Stimulated activated CD4-positive, alpha-beta T cell treated with anti-CD3 and anti-CD28 coated beads, Interleukin-15, amount 100 ng/mL, for 48 hours (primary cell): ENCODE measurements around the gene SDF4.

Source experiments
- DNase-seq, 2 donors: peaks; one replicate each; pipeline ENCODE4 v3.0.0-alpha.2; 2020; ENCODE audit warnings: low read depth in 2 of 2

SDF4 gene

DNA sequence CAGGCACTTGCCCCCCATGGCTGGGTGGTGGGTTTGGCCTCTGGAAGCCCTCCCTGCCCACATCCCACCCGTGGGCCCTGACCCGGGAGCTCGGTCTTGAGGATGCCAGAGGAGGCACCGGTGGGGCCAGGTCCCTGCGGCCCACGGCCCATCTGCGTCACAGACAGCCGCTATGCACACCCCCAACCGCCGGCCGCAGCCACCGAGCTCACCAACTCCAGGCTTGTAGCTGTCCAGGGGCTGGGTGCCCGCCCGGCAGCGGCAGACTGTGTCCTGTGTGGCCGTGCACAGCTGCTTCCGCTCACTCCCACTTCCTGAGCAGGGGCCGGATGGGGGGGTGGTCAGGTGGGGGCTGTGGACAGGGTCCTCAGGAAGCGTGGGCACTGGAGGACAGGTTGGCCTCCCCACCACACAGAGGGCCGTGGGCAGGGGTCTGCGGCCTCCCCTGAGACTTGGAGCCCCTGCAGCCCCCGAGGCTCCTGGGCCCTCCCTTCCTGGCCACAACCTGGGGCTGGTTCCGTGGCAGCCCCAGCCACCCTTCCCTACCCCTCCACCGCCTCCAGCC, 18.9 kb downstream of the SDF4 start:
- no peak for DNase-seq

- DNase-seq, result no peak
Measured at GRCh38 chr1:1211541-1212441, 20.0 kb downstream of the SDF4 start.

DNA sequence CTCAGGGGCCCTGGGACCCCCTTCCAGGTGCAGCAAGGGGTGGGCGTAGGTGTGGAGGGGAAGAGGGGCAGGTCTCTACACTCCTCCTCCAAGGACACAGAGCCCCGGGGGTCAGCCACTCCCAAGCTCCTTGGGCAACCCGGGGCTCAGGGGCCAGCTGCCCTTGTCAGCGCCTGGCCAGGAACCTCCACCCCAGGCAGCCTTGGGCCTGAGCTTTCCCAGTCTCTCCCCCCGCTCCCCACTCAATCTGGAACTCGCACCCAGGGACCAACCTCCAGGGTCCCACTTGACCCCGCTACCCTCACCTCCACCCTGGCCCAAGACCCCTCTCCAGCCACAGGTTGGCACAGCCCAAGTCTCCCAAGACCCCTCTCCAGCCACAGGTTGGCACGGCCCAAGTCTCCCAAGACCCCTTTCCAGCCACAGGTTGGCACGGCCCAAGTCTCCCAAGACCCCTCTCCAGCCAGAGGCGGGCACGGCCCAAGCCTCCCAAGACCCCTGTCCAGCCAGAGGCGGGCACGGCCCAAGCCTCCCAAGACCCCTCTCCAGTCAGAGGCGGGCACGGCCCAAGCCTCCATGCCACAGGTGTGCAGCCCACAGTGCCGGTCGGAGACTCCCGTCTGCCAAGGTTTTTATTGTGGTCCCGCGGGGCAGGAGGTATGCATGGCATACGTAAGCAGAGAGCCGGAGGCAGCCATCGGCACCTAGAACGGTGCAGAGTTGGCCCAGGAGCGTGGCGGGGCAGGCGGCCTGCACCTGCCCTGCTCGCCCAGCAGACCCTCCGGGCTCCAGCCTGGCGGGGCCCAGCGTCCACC, 20.9 kb downstream of the SDF4 start:
- no peak for DNase-seq

DNA sequence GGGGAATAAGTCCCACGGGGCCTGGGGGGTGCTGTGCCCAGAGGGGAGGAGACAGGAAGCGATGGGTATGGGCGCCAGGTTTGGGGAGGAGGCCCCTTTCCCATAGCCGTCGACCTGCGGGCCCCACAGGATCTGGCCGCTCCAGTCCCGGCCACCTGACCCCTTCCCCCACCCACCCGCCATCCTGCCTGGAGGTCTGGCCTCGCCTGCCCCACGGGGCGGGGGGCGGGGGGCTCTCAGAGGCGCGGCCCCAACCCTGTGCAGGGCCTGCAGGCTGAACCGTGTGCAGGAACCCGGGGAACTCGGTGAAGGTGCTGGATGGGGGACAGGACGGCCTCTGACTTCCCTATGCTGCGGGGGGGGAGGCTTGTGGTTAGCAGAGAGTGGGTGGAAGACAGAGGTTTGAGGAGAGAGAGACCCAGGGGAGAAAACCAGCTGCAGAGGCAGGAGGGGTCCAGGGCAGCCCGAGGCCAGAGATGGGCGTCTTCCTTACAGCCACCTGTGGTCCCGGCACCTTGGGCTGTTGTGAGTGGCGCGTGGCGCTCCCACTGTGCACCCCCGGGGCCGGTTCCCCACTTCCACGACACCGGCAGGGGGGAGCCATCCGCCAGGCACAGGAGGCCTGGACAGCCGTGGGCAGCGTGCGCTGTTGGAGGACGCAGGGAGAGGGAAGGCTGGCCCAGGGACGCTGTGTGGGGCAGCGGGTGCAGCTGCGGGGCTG, 22.9 kb downstream of the SDF4 start:
- peak in 1 of 2 donors; percentile 65 for DNase-seq

DNA sequence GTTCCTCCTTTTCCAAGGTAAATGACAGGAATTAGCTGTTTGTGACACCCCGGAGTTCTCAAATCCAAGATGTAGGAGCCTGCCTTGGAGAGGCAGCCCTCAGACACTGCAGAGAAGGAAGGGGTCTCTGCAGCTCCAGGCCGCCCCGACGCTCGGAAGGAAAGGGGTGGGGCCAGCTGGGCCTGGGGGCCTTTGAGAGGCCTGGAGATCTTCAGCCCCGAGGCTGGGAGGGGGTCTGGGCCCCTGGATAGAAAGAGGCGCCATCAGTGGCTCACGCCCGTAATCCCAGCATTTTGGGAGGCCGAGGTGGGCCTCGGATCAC, 24.3 kb downstream of the SDF4 start:
- no peak for DNase-seq

- DNase-seq, result no peak
Measured at GRCh38 chr1:1206966-1207531, 24.8 kb downstream of the SDF4 start.

GRCh38 chr1:1206376-1206965, 25.3 kb downstream of the SDF4 start, which contains the start of gene TNFRSF18:
Gene TNFRSF18, minus strand, starts transcription at chr1:1206592. Its CDS starts 21 bp downstream, at chr1:1206571.
- peak in 1 of 2 donors; percentile 48 for DNase-seq

DNA sequence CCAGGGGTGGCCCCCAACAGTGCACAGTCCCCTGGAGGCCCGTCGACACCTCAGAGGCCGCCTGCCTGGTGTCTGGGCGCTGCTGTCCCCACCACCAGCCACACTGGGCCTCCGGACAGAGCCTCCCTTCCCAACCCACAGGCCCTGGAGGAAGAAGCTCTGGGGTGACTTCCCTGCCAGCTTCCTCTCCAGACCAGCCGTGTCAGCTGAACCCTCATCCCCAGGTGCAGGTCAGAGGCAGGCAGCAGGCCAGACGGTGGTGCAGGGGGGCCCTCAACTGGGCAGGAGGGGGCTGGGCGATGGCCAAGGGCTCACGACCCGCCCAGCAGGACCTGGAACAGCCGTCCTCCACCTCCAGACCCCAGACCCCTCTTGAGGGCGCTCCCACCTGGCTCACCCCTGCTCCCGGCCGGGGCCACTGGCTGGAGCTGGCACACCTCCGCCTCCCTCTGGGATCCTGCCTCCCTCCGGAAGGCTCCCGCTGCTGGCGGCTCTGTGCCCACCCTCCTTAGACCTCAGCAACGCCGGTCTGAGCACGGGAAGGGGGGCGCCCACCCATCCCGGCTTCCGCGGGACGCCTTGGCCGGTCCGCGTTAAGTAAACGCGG, 25.9 kb downstream of the SDF4 start:
- no peak for DNase-seq

DNA sequence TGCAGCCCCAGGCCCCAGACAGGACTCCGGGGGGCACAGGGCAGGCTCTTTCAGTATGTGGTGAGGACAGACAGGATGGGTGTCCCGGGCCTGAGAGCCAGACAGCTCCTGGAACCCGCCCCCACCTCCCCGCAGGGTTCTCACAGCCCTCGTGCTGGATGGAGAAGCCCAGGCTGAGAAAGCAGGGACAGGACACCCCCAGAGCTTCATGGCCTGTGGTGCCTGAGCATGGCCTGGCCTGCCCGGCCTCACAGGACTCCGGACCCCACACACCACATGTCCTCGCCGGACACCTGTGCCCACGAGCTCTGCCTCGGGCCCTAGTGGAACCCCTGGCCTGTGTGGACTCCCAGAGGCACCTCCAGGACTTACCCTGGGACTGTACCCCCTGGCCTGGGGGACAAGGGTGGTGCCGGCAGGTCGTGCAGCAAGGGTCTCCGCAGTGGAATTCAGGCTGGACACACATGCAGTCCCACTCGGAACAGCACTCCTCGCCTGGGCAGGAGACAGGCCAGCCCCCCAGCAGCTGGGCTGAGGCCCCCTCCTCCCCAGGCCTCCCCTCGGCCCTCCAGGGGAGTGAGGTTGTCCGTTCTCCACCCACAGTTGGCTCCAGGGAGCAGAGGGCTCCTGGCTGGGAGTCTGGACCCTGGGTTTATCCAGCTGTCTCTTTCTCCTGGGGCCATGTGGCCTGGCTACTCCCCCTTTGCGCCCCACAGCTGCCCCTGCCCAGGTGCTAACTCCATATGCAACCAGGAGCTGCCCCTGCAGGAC, 26.6 kb downstream of the SDF4 start:
- DNase-seq, result no peak

DNA sequence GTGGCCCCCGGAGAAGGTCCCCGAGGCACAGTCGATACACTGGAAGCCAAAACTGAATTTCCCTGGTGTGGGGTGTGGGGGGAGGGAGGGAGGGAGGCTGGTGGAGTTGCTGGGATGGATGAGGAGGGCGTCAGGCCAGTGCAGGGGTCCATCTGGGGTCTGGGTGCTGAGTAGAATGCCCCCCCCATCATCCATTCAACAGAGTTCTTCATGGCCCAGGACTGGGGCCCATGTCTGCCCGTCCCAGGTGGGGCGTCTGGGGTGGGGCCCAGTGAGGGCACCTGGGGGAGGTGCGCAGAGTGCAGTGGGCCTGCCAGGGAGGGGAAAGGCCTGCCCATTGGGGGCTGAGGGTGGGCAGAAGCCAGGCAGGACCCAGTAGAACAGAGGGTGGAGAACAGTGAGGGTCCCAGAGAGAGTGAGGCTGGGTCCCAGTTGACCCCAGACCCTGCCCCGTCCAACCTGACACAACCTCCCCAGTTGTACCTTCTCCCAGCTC, 27.3 kb downstream of the SDF4 start:
- DNase-seq, result no peak

DNA sequence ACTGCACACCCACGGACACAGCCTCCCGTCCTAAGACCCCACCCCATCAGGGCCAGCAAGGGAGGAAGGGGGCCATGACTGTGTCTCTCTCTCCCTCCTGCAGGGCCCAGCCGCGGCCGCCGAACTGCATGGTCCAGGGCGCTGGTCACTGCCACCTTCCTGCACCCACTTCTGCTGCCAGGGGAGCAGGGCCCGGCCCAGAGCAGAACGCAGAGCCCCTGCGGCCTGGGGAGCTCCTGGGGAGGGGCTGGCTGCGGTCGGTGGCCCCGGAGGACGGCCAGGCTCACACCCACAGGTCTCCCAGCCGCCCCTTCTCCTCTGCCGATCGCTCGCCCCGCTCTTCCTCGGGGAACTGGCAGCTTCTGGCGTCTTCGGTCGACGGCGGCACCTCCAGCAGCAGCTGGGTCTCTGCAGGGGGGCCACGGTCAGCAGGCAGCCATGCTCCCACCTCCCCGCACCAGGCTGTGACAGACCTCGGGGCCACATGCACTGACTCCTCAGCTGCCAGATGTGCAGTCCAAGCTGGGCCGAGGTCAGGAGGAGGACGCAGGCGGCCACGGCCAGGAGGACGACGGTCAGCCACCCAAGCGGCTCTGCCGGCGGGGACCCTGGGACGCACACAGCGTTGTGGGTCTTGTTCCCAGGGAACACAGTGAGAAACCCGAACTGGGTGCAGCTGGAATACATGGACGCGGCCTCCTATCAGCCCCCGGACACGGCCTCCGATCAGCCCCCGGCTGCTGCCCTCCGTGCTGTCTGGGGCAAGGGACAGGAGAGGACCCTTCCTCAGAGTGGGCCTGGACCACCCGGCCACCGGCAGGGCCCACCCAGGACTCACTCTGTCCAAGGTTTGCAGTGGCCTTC, 28.0 kb downstream of the SDF4 start:
- no peak for DNase-seq

DNA sequence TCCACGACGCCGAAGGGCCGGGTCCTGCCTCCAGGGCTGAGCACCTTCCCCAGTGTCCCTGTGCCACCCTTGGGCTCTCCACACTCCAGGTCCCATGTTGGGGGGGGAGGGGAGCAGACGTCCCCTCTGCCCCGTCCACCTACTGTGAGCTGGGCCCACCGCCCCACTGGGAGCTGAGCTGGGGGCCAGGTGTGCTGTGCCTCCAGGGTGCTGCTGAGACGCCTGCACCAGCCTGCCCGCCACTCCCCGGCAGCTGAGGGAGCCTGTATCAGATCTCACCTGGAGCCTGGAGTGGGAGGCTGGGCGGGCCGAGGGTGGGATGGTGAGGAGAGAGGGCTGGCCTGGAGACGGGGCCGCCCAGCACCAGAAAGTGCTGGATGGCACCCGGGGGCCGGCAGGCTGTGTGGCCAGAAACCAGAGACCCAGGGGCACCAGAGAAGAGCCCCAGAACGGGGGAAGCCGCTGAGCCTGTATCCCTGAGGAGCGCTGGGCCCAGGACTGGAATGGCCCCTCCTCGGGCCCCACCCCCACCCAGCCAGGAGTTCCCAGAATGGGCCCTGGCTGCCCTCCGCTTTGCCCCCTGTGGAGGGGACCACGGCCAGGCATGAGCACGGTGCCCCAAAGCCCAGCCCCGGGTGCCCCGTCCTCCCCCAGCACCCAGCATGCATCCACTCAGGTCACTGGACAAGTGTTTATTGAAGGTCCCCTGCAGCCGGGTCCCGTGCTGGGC, 28.8 kb downstream of the SDF4 start:
- DNase-seq, result no peak

GRCh38 chr1:1200876-1201810, 30.7 kb downstream of the SDF4 start:
- DNase-seq, result peak; percentile 67 to 85

GRCh38 chr1:1199961-1200875, 31.6 kb downstream of the SDF4 start:
- DNase-seq, result no peak

- DNase-seq, result no peak
Measured at GRCh38 chr1:1199141-1199960, 32.5 kb downstream of the SDF4 start.
